Immature natural killer cell (primary cell): ENCODE results near the gene ARHGEF38. TPM values are rescaled to one million over a fixed set of nuclear protein-coding genes. Genes with fewer than 3 reads are reported as not detected.

Experiments
- DNase-seq, 3 donors: peaks; one replicate each; pipeline ENCODE4 v3.0.0; 2022; ENCODE audit warnings: mixed read lengths in 1 of 3
- H3K27ac Mint-ChIP-seq, 6 donors: one replicate each; pipeline ENCODE4 v1.8.0; 2020; ENCODE audit warnings: mixed read lengths in 6 of 6, mild to moderate bottlenecking in 5 of 6, inconsistent platforms in 4 of 6, moderate library complexity in 3 of 6
- H3K27me3 Mint-ChIP-seq, 3 donors: one replicate each; pipeline ENCODE4 v1.8.0; 2020 to 2021; ENCODE audit warnings: low read depth in 3 of 3, mild to moderate bottlenecking in 3 of 3, mixed read lengths in 3 of 3, moderate library complexity in 3 of 3, inconsistent platforms in 1 of 3
- H3K36me3 Mint-ChIP-seq, 3 donors: one replicate each; pipeline ENCODE4 v1.8.0; 2020; ENCODE audit warnings: mixed read lengths in 3 of 3, inconsistent platforms in 2 of 3, mild to moderate bottlenecking in 2 of 3
- H3K4me1 Mint-ChIP-seq, 2 donors: one replicate each; pipeline ENCODE4 v1.8.0; 2020; ENCODE audit warnings: inconsistent platforms in 2 of 2, mild to moderate bottlenecking in 2 of 2, mixed read lengths in 2 of 2, moderate library complexity in 1 of 2
- H3K4me3 Mint-ChIP-seq, 5 donors: one replicate each; pipeline ENCODE4 v1.8.0; 2020; ENCODE audit warnings: mild to moderate bottlenecking in 5 of 5, mixed read lengths in 5 of 5, inconsistent platforms in 3 of 5, moderate library complexity in 3 of 5
- H3K9me3 Mint-ChIP-seq, 6 donors: one replicate each; pipeline ENCODE4 v1.8.0; 2020; ENCODE audit warnings: mild to moderate bottlenecking in 6 of 6, mixed read lengths in 6 of 6, inconsistent platforms in 4 of 6, moderate library complexity in 3 of 6
- polyA plus RNA-seq, 3 donors: library from polyadenylated mRNA; unstranded; fragments of 300-500 nt; fragmentation: Illumina TruSeq; gene quantifications; one replicate each; pipeline ENCODE4 v1.2.3, GENCODE V29; 2021

ARHGEF38 gene
- polyA plus RNA-seq, 3 donors from 2014 or later, result not detected

DNA sequence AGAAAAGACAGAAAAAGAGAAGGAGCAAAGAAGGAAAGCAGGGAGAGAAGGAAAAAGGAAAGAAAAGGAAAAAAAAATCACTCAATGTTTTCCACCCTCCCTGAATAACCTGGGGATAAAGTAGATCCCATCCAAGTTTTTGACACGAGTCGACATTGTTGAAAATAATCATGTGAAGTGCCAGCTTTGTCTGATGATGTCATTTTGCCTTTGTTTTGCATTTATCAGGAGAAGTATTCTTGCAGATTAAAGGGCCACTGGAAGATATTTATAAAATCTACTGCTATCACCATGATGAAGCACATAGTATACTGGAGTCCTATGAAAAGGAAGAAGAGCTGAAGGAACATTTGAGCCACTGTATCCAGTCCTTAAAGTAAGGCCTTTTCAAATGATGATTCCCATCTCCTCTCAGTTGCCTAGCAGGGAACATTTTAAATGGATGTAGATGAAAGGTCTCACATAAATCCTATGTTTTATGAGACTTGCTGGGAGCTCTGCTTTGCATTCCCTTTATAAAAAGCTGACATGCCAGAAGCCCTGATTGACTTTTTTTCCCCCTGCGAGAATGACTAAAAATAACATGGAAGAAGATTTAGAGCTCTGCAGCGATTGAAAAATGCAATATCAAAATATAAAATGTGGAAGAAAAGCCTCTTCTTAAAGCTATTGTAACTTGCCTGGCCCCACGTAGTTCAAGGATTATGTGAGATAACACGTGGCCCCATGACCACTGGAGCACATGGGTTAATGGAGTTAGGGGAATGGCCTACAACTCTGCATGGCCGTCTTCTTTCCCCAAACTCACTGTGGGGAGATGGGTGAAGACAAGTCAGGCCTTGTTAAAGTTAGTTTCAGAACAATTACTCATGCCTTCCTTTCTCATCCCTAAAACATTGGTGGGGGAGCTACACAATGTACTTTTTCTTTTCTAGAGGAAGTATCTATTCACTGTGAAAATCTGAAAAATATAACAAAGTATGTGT, 78.5 kb downstream of the ARHGEF38 start:
- H3K27ac Mint-ChIP-seq, result no peak overlapping the region
- no peaks in the 10 kb centered on the region for H3K36me3 Mint-ChIP-seq
- H3K4me3 Mint-ChIP-seq, result no peak overlapping the region
- no peak for DNase-seq
- H3K27me3 Mint-ChIP-seq, result no peaks in the 10 kb centered on the region
- no peaks in the 10 kb centered on the region for H3K9me3 Mint-ChIP-seq
- H3K4me1 Mint-ChIP-seq, result no peaks in the 10 kb centered on the region

DNA sequence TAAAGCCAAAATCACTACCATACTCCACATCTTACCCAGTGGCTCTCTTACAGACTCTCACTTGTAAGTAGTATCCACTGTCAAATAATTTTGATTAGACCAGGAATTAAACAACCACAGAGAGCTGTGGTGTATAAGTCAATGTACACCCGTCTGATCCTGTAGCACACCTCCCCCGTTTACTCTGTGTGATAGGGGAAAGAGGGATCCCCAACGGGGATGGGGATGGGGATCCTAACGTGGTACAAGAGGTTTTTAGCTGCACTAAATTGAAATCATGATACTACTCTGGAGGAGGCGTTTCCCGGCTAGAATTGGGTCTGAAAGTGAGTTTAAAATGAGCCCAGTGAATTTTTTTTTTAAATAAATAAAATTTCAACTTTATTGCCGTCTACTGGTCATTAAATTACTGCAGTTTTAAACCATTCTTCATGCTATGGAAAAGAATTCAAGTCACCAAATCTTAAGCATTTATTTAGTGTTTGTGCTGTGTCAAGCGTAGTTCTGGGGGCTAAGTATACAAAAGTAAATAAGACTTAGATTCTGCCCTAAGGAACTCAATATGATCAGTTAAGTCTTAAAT, 79.5 kb downstream of the ARHGEF38 start:
- H3K27ac Mint-ChIP-seq, result no peak overlapping the region
- H3K4me1 Mint-ChIP-seq, result no peaks in the 10 kb centered on the region
- no peak overlapping the region for H3K4me3 Mint-ChIP-seq
- DNase-seq, result no peak
- no peaks in the 10 kb centered on the region for H3K36me3 Mint-ChIP-seq
- no peaks in the 10 kb centered on the region for H3K27me3 Mint-ChIP-seq
- no peaks in the 10 kb centered on the region for H3K9me3 Mint-ChIP-seq

- no peaks in the 10 kb centered on the region for H3K36me3 Mint-ChIP-seq
- no peaks in the 10 kb centered on the region for H3K4me1 Mint-ChIP-seq
- H3K27me3 Mint-ChIP-seq, result peaks cover 0 to 3% (median 0%) of the 10 kb centered on the region in 3 donors
- no peak overlapping the region for H3K27ac Mint-ChIP-seq
- DNase-seq, result no peak
- H3K4me3 Mint-ChIP-seq, result no peak overlapping the region
- no peaks in the 10 kb centered on the region for H3K9me3 Mint-ChIP-seq
These were observed 80.2 kb downstream of the ARHGEF38 start for GRCh38 chr4:105632599-105632998.

- no peak for DNase-seq
- Mint-ChIP-seq H3K27ac (no peak overlapping the region), H3K4me3 (no peak overlapping the region), H3K27me3 (peaks cover 0 to 4% (median 0%) of the 10 kb centered on the region in 3 donors), H3K4me1 (no peaks in the 10 kb centered on the region), H3K36me3 (no peaks in the 10 kb centered on the region), H3K9me3 (no peaks in the 10 kb centered on the region)
These were observed 80.8 kb downstream of the ARHGEF38 start for GRCh38 chr4:105633241-105633640.

GRCh38 chr4:105634402-105635080, 82.1 kb downstream of the ARHGEF38 start:
- DNase-seq, result no peak
- H3K27ac Mint-ChIP-seq, result no peak overlapping the region
- no peak overlapping the region for H3K4me3 Mint-ChIP-seq
- H3K9me3 Mint-ChIP-seq, result no peaks in the 10 kb centered on the region
- H3K4me1 Mint-ChIP-seq, result no peaks in the 10 kb centered on the region
- peaks cover 0 to 4% (median 0%) of the 10 kb centered on the region in 3 donors for H3K27me3 Mint-ChIP-seq
- no peaks in the 10 kb centered on the region for H3K36me3 Mint-ChIP-seq

DNA sequence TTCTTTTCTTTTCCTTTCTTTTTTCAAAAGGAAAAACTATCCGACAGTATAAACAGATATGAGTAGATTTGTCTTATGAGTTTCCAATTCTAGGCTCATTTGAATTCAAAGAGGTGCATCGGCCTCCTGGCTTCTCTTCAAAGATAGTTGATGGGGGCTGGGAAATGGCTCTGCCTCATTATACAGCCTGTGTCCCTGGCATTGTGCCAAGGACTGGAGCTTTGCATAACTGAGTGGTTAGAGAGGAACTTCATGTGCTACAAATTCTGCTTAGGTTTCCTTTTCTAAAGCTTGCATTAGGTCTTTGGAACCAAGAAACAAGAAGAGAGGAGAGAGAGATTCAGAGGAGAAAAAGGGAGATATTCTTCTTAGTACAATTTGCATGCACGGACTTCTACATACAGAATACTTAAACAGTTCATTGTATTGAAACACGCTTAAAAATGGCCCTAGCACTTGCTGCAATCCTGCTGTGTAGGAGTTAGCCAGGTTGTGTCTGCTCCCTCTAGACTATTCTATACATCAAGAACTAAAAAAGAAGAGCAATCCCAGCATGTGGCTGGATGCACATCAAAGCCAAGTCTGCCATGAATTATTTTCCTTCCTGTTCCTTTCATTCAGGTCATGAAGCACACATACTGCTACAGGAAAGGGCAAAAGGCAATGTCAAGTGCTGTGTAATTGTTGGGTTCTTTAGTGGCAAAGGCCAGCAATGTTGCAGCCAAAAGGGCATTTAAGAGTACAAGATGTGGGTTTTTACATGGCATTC, 85.2 kb downstream of the ARHGEF38 start:
- H3K36me3 Mint-ChIP-seq, result peaks cover 0 to 5% (median 0%) of the 10 kb centered on the region in 3 donors
- peaks cover 0 to 9% (median 3%) of the 10 kb centered on the region in 3 donors for H3K27me3 Mint-ChIP-seq
- no peak overlapping the region for H3K27ac Mint-ChIP-seq
- DNase-seq, result no peak
- H3K9me3 Mint-ChIP-seq, result no peaks in the 10 kb centered on the region
- H3K4me1 Mint-ChIP-seq, result no peaks in the 10 kb centered on the region
- no peak overlapping the region for H3K4me3 Mint-ChIP-seq

GRCh38 chr4:105641845-105642244, 89.4 kb downstream of the ARHGEF38 start:
- no peaks in the 10 kb centered on the region for H3K4me1 Mint-ChIP-seq
- peaks cover 0 to 5% (median 0%) of the 10 kb centered on the region in 3 donors for H3K36me3 Mint-ChIP-seq
- peaks cover 0 to 9% (median 3%) of the 10 kb centered on the region in 3 donors for H3K27me3 Mint-ChIP-seq
- DNase-seq, result no peak
- no peaks in the 10 kb centered on the region for H3K9me3 Mint-ChIP-seq
- H3K4me3 Mint-ChIP-seq, result no peak overlapping the region
- no peak overlapping the region for H3K27ac Mint-ChIP-seq

- Mint-ChIP-seq H3K4me3 (no peak overlapping the region), H3K27me3 (peaks cover 0 to 5% (median 3%) of the 10 kb centered on the region in 3 donors), H3K27ac (no peak overlapping the region), H3K9me3 (no peaks in the 10 kb centered on the region), H3K36me3 (peaks cover 0 to 5% (median 0%) of the 10 kb centered on the region in 3 donors), H3K4me1 (no peaks in the 10 kb centered on the region)
- no peak for DNase-seq
These were observed 91.8 kb downstream of the ARHGEF38 start for GRCh38 chr4:105644257-105644656.

DNA sequence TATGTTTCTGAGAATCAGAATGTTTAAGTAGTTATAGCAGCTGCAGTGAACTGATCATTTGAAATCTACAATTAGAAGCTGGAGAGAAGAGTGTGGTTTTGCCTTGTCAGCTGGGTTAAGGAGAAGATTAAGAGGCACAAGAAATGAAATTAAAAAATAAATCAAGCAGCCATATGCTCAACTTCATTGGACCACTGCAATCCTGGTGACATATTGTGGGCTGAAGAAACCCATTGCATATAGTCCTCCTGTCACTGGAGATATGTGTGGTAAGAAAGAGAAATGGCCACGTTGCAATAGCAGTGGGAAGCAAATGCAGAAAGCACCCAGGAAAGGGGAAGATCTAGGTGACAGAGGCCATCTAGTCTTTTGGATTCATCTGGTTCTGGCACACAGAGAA, 93.0 kb downstream of the ARHGEF38 start:
- no peak overlapping the region for H3K27ac Mint-ChIP-seq
- no peaks in the 10 kb centered on the region for H3K36me3 Mint-ChIP-seq
- no peaks in the 10 kb centered on the region for H3K4me1 Mint-ChIP-seq
- no peaks in the 10 kb centered on the region for H3K9me3 Mint-ChIP-seq
- H3K4me3 Mint-ChIP-seq, result no peak overlapping the region
- DNase-seq, result no peak
- peaks cover 0 to 3% (median 3%) of the 10 kb centered on the region in 3 donors for H3K27me3 Mint-ChIP-seq

DNA sequence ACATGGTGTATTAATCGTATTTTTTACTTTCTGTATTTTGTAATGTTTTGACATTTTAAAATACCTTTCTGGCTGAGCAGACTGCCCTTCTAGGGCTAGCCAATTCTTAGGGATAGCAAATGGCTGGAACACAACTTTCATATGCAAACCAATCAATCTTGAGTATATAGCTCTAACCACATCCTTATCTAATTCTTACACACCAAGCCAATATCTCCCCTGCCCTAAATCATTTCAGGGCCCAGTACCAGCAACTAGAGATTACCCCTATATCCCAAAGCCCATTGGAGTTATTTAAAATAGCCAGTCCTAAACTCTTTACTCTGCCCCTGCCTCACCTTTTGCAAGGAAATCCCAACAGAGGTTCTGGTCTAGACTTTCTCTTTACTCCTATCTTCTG, 97.8 kb downstream of the ARHGEF38 start:
- DNase-seq, result no peak
- Mint-ChIP-seq H3K27ac (no peak overlapping the region), H3K4me1 (no peaks in the 10 kb centered on the region), H3K36me3 (no peaks in the 10 kb centered on the region), H3K27me3 (peaks cover 0 to 1% (median 0%) of the 10 kb centered on the region in 3 donors), H3K4me3 (no peak overlapping the region), H3K9me3 (no peaks in the 10 kb centered on the region)

GRCh38 chr4:105651884-105652283, 99.5 kb downstream of the ARHGEF38 start:
- H3K27ac Mint-ChIP-seq, result no peak overlapping the region

DNA sequence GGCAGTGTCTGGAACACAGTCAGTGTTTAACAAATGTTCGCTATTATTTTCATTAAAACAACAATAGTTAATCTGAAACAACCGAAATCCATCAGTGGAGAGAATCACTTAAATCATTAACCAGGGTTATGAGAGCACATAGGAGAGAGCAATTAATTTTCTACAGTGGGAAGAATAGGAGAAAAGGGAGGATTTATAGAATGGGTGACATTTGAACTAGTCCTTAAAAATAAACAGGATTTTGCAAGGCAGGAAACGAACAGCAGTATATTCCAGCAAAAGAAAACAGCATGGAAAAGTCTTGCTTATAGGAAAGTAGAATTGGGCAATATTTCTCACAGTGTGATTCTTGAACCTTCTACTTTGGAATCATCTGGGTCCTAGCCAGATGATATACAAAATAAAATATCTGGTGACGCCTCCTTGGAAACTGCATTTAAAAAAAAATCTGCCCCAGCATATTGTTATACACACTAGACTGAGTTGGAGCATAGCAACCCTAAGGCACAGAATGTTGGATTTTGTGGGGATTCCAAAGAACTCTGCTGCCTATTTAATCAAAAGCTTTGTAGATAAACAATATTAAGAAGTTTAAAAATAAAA, 100.0 kb downstream of the ARHGEF38 start:
- Mint-ChIP-seq H3K4me3 (no peak overlapping the region), H3K9me3 (no peaks in the 10 kb centered on the region), H3K27me3 (peaks cover 0 to 1% (median 0%) of the 10 kb centered on the region in 3 donors), H3K27ac (no peak overlapping the region), H3K4me1 (no peaks in the 10 kb centered on the region), H3K36me3 (no peaks in the 10 kb centered on the region)
- no peak for DNase-seq

More at GRCh38 chr4:105651884-105652283, 99.5 kb downstream of the ARHGEF38 start:
- Mint-ChIP-seq H3K4me3 (no peak overlapping the region), H3K4me1 (no peaks in the 10 kb centered on the region), H3K36me3 (no peaks in the 10 kb centered on the region), H3K9me3 (no peaks in the 10 kb centered on the region), H3K27me3 (peaks cover 0 to 1% (median 0%) of the 10 kb centered on the region in 3 donors)
- DNase-seq, result no peak

GRCh38 chr4:105657117-105657765, 104.8 kb downstream of the ARHGEF38 start:
- no peaks in the 10 kb centered on the region for H3K9me3 Mint-ChIP-seq
- no peak overlapping the region for H3K27ac Mint-ChIP-seq
- no peak for DNase-seq
- H3K27me3 Mint-ChIP-seq, result peaks cover 0 to 1% (median 0%) of the 10 kb centered on the region in 3 donors
- H3K4me3 Mint-ChIP-seq, result no peak overlapping the region
- H3K36me3 Mint-ChIP-seq, result no peaks in the 10 kb centered on the region
- H3K4me1 Mint-ChIP-seq, result no peaks in the 10 kb centered on the region
